AG04450 (cell line): ENCODE data around the gene CCDC134. TPM values are rescaled to one million over a fixed set of nuclear protein-coding genes. Genes with fewer than 3 reads are reported as not detected.

Experiments
- CTCF ChIA-PET: fragments of 300-600, 350-600 bp; formaldehyde crosslinking; extraction: SDS; loops from one replicate; lab custom pipeline; 2022; ENCODE audit warnings: antibody characterized with exemption, inconsistent platforms; lab: Charles Lee
- POLR2A ChIA-PET: fragments of 350-600 bp; formaldehyde crosslinking; extraction: SDS; loops from one replicate; lab custom pipeline; 2021; ENCODE audit warnings: antibody characterized with exemption, inconsistent platforms; lab: Yijun Ruan, JAX
- DNase-seq: peaks from one replicate; pipeline ENCODE4 v3.0.0-alpha.2; 2011; ENCODE audit warnings: low read depth, low spot score
- H3K27ac ChIP-seq: one replicate; pipeline ENCODE4 v1.5.1; 2012; ENCODE audit warnings: low read depth, low read length, control low read depth
- H3K27me3 ChIP-seq: one replicate; pipeline ENCODE4 v1.6.0; 2012; ENCODE audit warnings: low read length; ENCODE audit not compliant: control insufficient read depth, insufficient read depth
- H3K4me3 ChIP-seq: 2 replicates; pipeline ENCODE4 v1.5.1; 2011; ENCODE audit warnings: mild to moderate bottlenecking, low read depth, low read length, control low read depth
- H3K9me3 ChIP-seq: 2 replicates; pipeline ENCODE4 v1.5.1; 2012; ENCODE audit warnings: low read length; ENCODE audit not compliant: control insufficient read depth, insufficient read depth
- polyA minus RNA-seq: library from RNA; depleted of rRNA, polyadenylated mRNA; stranded (reverse); fragments of >200 nt; gene quantifications from 2 replicates; pipeline ENCODE4 v1.2.3, GENCODE V29; 2011; rRNA and poly(A)+ RNA removed
- polyA plus RNA-seq: library from polyadenylated mRNA; depleted of rRNA; stranded (reverse); fragments of >200 nt; gene quantifications from 2 replicates; pipeline ENCODE4 v1.2.3, GENCODE V29; 2011; rRNA removed
- TF ChIP-seq, protein P1 (sequence below): IDR thresholded peaks from 2 replicates; pipeline ENCODE4 v1.5.1; 2011; ENCODE audit warnings: low read depth, low read length, control low read depth, inconsistent platforms

The CCDC134 gene
- polyA plus RNA-seq: 2.6 and 3.5 TPM in 2 replicates
- polyA minus RNA-seq: 15.6 and 17.8 TPM in 2 replicates

GRCh38 chr22:41800348-41801146, at the start of gene CCDC134:
Gene CCDC134, plus strand, starts transcription at chr22:41800679. Its CDS starts 8,212 bp downstream, at chr22:41808891.
- H3K27ac ChIP-seq: peak within 1 kb of the TSS; percentile 52
- peak within 1 kb of the TSS; percentile 98 for H3K4me3 ChIP-seq
- POLR2A ChIA-PET: interaction anchor here (0.6 to 2.2 kb wide), 9 partner anchors 26 to 146 kb away, joined by 3 to 11 read pairs (median 5); partner anchors contain the start of genes CENPM, MEI1 and SREBF2
- H3K27me3 ChIP-seq: no peaks in the 10 kb centered on the region
- peak; percentile 30 for DNase-seq
- CTCF ChIA-PET: interaction anchor here (0.7 to 2.3 kb wide), 5 partner anchors 54 to 140 kb away, joined by 3 to 18 read pairs (median 6); no protein-coding TSS in a partner anchor
- H3K9me3 ChIP-seq: no peaks in the 10 kb centered on the region
- TF ChIP-seq, protein P1, sequence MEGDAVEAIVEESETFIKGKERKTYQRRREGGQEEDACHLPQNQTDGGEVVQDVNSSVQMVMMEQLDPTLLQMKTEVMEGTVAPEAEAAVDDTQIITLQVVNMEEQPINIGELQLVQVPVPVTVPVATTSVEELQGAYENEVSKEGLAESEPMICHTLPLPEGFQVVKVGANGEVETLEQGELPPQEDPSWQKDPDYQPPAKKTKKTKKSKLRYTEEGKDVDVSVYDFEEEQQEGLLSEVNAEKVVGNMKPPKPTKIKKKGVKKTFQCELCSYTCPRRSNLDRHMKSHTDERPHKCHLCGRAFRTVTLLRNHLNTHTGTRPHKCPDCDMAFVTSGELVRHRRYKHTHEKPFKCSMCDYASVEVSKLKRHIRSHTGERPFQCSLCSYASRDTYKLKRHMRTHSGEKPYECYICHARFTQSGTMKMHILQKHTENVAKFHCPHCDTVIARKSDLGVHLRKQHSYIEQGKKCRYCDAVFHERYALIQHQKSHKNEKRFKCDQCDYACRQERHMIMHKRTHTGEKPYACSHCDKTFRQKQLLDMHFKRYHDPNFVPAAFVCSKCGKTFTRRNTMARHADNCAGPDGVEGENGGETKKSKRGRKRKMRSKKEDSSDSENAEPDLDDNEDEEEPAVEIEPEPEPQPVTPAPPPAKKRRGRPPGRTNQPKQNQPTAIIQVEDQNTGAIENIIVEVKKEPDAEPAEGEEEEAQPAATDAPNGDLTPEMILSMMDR: no peak

DNA sequence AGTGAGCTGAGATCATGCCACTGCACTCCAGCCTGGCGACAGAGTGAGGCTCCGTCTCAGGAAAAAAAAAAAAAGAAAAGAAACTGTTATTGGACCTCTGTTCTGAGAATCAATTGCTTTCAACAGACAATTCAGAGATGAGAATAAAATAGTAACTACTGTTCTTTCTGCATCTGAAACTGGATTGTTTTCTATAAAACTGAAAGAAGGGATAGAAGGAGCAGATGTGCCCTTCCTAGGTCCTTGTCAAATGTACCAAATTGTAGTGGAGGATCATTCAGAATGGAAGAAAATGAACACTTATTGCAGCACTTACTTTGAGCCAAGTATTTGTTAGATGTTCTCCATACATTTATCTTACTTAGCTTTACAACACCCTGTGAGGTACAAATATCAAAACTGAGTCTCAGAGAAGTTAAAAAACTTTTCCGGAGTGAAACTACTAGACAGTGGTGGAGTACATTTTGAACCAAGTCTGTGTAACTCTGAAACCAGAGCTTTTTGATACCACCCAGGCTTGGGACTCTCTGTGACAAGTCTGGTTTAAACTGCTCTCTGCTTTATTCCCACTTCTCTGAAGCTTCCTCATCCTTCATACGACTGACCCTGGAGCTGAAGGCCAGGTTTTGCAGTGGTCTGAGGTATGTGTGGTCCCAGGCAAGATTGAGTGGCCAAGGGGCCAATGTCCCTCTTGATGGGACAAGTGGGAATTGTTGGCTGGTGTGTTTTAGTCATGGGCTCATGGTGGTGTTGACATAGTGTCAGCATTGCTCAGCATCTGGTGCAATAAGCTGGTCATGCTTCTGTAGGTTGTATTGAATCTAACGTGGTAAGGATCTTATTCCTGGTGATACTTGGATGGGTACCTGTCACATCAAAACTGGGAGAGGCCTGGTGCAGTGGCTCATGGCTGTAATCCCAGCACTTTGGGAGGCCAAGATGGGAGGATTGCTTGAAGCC, 48.2 kb upstream of the CCDC134 start:
- TF ChIP-seq, protein P1: no peak
- no peaks in the 10 kb centered on the region; the same call in 1 of the 2 replicates for H3K9me3 ChIP-seq
- H3K27me3 ChIP-seq: peaks cover 22% of the 10 kb centered on the region
- no peak overlapping the region for H3K27ac ChIP-seq
- no peak overlapping the region for H3K4me3 ChIP-seq
- CTCF ChIA-PET: no interaction called here
- no peak for DNase-seq
- POLR2A ChIA-PET: interaction anchor here (0.7 kb wide), 1 partner anchor 327 kb away, joined by 6 read pairs; no protein-coding TSS in a partner anchor

- Histone ChIP-seq H3K4me3 (no peak overlapping the region), H3K9me3 (no peaks in the 10 kb centered on the region; the same call in 1 of the 2 replicates), H3K27ac (no peak overlapping the region), H3K27me3 (peaks cover 22% of the 10 kb centered on the region)
- TF ChIP-seq, protein P1: no peak
- DNase-seq: no peak
- ChIA-PET POLR2A (no interaction called here), CTCF (no interaction called here)
These were observed 46.5 kb upstream of the CCDC134 start for GRCh38 chr22:41753984-41754383.

DNA sequence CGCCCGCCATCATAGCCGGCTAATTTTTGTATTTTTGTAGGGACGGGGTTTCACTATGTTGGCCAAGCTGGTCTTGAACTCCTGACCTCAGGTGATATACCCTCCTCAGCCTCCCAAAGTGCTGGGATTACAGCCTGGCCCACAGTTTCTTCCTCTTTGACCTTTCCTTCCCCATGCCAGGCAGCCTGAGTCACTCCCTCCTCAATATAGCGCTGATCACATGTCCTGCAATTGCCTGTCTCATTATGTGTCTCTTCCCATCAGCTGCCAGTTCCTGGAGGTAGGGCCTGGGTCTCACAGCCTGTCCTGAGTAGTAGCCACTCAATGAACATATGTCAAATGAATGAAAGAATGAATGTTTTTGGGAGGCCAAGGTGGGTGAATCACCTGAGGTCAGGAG, 43.0 kb upstream of the CCDC134 start:
- Histone ChIP-seq H3K9me3 (no peaks in the 10 kb centered on the region; the same call in 1 of the 2 replicates), H3K27ac (no peak overlapping the region), H3K27me3 (peaks cover 13% of the 10 kb centered on the region), H3K4me3 (no peak overlapping the region)
- ChIA-PET CTCF (interaction anchor here (1.9 kb wide), 1 partner anchor 60 kb away, joined by 6 read pairs; no protein-coding TSS in a partner anchor), POLR2A (no interaction called here)
- DNase-seq: no peak
- TF ChIP-seq, protein P1: no peak
